Myocyte (in vitro differentiated cells): Measurements from ENCODE around the gene PAK1. TPM values are rescaled to one million over a fixed set of nuclear protein-coding genes. Genes with fewer than 3 reads are reported as not detected.

Experiments
- DNase-seq: peaks from one replicate; pipeline ENCODE4 v3.0.0-alpha.2; 2012; ENCODE audit warnings: low read depth
- total RNA-seq: library from RNA; depleted of rRNA; stranded (reverse); fragments of >200 nt; gene quantifications from 2 replicates; pipeline ENCODE4 v1.2.3, GENCODE V29; 2014

PAK1 gene
- total RNA-seq, 1 donor from 2014 or later: 54.3 TPM

DNA sequence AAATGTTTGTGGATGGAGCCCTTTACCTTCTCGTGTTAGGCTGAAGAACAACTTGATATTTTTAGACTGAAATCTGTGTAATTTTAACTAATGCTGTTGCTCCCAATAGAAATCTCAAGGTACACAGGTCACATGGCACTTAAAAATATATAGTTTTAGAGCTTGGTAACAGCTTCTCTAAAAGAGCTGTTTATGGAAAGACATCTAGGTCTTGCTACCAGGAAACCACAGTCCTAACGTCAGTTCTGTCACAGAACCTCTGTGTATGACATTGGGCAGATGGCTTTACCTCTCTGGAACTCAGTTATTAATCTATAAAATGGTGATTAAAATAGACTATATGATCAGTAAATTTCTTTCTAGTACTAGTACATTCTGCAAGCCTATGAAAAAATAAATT is 35.4 kb downstream of the PAK1 start:
- DNase-seq: no peak

DNA sequence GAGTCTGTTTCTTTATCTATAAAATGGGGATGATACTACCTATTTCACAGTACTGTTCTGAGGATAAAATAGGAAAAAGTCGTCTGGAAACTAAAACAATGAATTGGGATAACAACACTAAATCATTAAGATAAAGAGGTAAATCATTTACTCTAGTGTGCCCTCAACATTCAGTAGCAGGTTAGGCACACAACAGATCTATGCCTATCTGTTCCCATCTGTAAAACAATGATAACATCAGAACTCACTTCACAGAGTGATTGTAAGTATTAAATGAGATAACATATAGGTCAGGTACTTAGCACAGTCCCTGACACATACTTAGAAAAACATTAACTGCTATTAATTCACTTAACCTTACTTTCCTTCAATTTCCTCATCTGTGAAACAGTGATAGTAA is 36.9 kb downstream of the PAK1 start:
- DNase-seq: no peak

DNA sequence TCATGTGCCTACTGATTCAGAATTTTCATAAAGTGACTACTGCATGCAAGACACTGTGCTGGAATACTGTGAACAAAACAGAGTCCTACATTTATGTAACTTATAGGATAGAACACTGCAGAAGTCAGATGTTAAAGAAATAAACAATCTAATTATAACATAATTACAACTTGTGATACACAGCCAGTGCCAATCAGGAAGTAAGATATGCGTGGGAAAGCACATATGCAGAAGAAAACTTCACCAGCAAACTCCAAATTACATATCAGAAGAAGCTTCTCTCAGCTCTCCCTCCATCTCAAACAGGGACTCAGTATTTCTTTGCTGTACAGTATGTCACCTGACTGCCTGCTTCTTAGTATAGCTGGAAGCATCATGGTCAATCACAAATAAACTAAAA is 37.4 kb downstream of the PAK1 start:
- DNase-seq: no peak

DNA sequence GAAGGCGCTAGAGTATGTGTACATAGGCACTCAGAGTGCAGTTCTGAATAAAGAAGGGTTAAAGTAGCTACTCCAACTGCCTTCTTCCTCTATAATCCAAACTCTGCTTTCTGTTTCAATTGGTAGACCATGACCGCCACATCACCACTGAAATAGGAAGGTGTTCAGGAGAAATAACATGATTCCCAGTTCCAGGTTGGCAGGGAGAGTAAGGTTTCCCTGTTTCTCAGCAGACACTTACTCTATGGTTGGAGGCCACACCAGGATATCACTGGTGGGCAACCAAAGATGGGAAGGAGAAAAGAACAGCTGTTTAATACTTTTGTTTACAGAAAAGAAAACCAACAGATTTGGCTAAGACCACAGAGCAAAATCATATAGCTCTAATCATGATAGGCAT is 37.9 kb downstream of the PAK1 start:
- DNase-seq: no peak

DNA sequence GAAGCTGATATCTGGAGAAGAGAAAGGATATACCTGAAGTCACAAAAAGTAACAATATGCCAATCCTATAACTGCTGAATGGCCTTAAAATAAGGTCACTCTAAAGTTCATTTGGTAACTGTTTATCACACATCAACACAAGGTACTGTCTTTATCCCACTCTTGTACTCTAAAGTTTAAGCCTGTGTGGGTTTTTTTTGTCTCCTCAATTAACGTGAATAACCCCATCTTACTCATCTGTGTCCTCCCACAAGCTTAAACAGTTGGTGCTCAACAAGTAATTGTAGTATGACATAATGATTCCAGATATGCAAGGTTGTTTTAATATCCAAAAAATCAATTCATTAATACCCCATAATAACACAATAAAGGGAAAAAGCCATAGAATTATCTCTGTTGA is 42.1 kb downstream of the PAK1 start:
- DNase-seq: no peak

DNA sequence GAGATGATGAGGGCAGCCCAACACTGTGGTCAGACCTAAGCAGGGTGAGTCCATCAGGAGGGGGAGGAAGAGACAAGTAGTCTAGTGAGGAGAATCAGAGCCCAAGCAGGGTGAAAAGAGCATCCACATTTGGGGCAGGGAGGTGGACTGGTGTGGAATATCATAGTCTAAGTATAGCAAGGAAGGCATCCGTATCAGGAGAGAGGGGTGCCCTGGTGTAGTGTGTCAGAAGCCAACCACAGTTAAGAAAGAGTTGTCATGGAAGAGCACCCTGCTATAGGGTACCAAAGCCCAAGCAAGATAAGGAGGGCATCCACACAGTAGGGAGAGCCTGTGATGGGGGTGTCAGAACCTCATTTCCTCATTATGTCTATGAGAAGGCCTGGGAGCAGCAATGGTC is 45.3 kb downstream of the PAK1 start:
- DNase-seq: no peak

GRCh38 chr11:77425346-77425745 is 48.5 kb downstream of the PAK1 start:
- DNase-seq: no peak

- no peak for DNase-seq
Measured at GRCh38 chr11:77424644-77425043, 49.2 kb downstream of the PAK1 start.

DNA sequence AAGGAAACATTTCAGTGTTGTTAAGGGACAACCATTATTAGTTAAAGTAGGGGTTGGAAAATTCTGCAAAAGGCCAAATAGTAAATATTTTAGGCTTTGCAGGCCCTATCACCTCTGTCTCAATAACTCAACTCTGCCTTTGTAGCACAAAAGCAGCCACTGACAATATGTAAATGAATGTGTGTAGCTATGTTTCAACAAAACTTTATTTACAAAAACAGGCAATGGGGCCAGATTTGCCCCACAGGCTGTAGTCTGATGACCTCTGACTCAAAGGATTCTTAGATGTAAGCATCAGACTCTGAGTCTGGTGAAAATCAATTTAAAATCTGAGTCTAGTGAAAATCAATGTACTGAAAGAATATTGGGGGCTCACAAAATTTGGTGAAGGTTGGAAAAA is 50.3 kb downstream of the PAK1 start:
- no peak for DNase-seq

DNA sequence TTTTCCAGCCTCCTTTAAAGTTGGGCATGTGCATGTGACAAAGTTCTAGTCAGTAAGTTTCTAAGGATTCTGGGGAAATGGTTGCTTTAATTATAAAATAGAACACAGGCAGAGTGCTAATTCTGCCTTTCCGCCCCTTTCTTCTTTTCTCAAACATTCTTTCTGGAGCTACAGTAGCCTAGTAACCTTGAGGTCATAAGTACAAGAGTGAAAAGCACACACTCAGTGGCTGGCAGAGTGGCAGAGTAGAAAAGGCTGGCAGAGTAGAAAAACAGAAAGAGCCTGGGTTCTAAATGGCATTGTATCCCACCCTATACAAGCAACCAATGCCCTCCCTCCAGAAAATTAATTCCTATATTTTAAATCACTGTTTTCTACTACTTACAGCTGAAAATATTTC is 51.2 kb downstream of the PAK1 start:
- no peak for DNase-seq

GRCh38 chr11:77421041-77421723 is 52.7 kb downstream of the PAK1 start:
- no peak for DNase-seq

GRCh38 chr11:77418971-77419597 is 54.8 kb downstream of the PAK1 start:
- no peak for DNase-seq

DNA sequence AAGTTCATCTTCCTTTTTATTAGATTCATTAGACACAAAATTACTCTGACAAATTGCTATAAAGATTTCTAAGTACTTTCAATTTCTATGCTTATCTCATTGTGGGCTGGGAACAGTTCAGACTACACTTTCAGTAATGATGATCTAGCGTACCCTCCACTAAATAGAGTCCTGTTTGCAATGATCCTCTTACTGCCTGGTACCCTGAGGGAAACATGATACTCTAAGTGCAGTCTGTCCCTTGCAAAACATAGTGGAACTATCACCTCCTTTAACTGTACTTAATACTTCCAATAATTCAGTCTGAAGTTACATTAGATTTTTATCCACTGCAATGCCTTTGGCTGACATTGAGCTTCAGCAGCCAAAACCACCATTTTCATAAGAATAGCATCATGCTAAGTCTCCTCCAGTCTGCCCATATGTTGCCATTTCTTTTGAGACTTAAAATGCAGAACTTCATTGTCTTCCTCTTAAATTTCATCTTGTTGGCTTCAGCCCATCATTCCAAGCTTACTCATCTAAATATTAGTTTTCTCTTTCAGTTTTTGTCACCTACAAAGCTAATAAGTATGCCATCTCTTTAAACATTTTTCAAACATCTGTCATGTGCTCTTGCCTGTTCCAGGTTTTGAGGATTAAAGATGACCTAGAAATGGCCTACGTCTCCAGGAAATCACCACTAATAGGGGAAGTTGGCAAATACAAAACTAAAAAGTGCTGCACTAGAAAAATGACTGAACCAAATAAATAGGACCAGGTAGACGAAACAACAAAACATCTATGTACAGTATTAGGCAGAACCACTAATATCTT is 55.5 kb downstream of the PAK1 start:
- DNase-seq: no peak

GRCh38 chr11:77416357-77416756 is 57.5 kb downstream of the PAK1 start:
- no peak for DNase-seq

GRCh38 chr11:77413850-77414460 is 59.9 kb downstream of the PAK1 start:
- no peak for DNase-seq

- no peak for DNase-seq
Measured at GRCh38 chr11:77412814-77413213, 61.1 kb downstream of the PAK1 start.

DNA sequence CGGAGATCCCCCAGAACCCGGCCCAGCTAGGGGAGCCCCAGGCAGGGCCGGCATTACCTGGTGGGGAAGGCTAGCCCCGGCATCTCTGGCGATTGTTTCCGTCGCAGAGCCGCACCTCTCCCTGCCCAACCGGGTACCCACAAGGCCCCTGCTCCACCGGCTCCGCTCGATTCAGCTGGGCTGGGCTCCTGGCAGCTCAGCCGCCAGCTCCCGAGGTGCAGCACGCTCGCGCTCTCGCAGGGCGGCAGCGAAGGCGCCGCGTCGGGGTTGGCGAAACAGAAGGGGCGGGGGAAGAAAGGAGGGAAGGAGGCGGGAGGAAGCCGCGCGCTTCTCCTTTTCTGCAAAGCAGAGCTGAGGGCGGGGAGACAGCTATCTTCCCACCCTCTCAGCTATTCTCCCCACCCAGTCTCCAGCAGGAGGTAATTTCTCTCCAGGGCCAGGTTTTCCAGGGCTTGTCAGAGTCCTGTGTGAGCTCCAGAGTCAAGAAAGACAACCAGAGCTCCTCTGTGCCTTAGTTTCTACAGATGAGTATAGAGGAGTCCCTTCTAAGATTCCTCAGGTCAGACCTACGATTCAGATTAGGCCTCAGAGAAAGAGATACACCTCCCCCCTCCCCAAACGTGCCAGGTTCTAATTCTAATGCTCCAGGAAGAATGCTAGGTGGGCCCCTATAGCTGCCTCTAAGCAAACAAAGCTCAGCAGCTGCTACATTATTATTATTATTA is 62.0 kb downstream of the PAK1 start:
- DNase-seq: peak; percentile 84

GRCh38 chr11:77411137-77411707 is 62.7 kb downstream of the PAK1 start:
- peak; percentile 33 for DNase-seq

DNA sequence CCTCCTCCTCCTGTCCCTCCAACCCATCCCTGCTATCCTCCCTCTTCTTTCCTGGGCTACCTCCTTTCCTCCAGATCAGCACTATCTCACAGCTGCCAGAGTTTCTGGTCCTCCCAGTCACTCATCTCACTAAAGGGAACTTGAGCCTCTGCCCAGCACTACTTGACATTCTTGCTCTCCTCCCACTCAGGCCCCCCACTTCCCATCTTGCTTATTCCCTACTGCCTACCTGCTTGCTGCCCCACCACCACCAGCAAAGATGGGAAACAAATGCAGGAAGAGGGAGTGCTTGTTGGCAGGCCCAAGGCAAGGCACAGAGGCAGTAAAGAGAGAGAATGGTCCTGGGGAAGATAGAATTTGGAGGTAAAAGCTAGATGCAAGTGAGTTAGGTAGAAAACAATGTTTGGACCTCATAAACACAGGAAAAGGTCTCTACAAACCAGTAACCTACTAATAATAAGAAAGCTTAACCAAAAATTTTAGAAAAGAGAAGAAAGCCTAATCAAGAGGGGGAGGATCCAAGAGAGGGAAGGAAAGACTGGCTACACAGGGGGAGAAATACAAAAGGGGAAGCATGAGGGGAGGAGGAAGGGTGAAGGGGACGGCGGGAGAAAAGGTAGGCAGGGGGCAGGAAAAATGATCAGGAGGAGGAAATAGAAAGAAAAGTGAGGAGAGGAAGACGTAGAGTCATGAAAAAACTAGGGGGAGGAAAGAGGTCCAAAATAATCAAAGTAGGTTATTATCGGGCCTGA is 63.6 kb downstream of the PAK1 start:
- DNase-seq: no peak

DNA sequence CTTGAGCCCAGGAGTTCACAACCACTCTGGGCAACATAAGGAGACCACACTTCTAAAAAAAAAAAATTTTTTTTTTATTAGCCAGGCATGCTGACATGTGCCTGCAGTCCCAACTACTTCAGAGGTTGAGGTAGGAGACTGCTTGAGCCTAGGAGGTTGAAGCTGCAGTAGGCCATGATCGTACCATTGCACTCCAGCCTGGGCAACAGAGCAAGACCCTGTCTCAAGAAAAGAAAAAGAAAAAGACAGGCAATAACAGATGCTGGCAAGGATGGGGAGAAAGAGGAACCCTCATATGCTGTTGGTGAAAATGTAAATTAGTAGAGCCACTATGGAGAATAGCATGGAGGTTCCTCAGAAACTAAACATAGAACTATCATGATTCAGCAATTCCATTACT is 64.8 kb downstream of the PAK1 start:
- no peak for DNase-seq
